Measurements from ENCODE around the gene MYT1. TPM values are rescaled to one million over a fixed set of nuclear protein-coding genes. Genes with fewer than 3 reads are reported as not detected.

MYT1 gene
- polyA plus RNA-seq, 1 experiment, result not detected

GRCh38 chr20:64156886-64157875 lies 7.1 kb upstream of the MYT1 start:
- TF ChIP-seq CTCF (IDR thresholded peaks at IDR 0.05; ENCODE audit: insufficient read depth, low read depth, low read length), result no peak
- CTCF ChIA-PET, result interaction anchor here (0.8 kb wide), 1 partner anchor 35 kb away, joined by 3 read pairs; no protein-coding TSS in a partner anchor
- POLR2A ChIA-PET, result no interaction called here

GRCh38 chr20:64157878-64158277 lies 6.4 kb upstream of the MYT1 start:
- POLR2A ChIA-PET, result no interaction called here
- CTCF ChIA-PET, result no interaction called here
- no peak overlapping the region for H3K4me3 ChIP-seq (ENCODE audit: low read depth, low read length)
- DNase-seq (ENCODE audit: low read depth), result no peak
- H3K27me3 ChIP-seq (ENCODE audit: control insufficient read depth, insufficient read depth, low read length), result peaks cover 19% of the 10 kb centered on the region
- TF ChIP-seq CTCF (IDR thresholded peaks at IDR 0.05; ENCODE audit: insufficient read depth, low read depth, low read length), result no peak
- H3K36me3 ChIP-seq (ENCODE audit: control insufficient read depth, insufficient read depth, low read length), result no peaks in the 10 kb centered on the region

More at GRCh38 chr20:64156886-64157875, 7.1 kb upstream of the MYT1 start:
- DNase-seq (ENCODE audit: low read depth), result no peak
- no peaks in the 10 kb centered on the region for H3K36me3 ChIP-seq (ENCODE audit: control insufficient read depth, insufficient read depth, low read length)
- no peak overlapping the region for H3K4me3 ChIP-seq (ENCODE audit: low read depth, low read length)
- peaks cover 14% of the 10 kb centered on the region for H3K27me3 ChIP-seq (ENCODE audit: control insufficient read depth, insufficient read depth, low read length)

GRCh38 chr20:64158346-64159285 lies 5.6 kb upstream of the MYT1 start:
- no peaks in the 10 kb centered on the region for H3K36me3 ChIP-seq (ENCODE audit: control insufficient read depth, insufficient read depth, low read length)
- no peak overlapping the region for H3K4me3 ChIP-seq (ENCODE audit: low read depth, low read length)
- CTCF ChIA-PET, result no interaction called here
- DNase-seq (ENCODE audit: low read depth), result no peak
- TF ChIP-seq CTCF (IDR thresholded peaks at IDR 0.05; ENCODE audit: insufficient read depth, low read depth, low read length), result no peak
- POLR2A ChIA-PET, result no interaction called here
- H3K27me3 ChIP-seq (ENCODE audit: control insufficient read depth, insufficient read depth, low read length), result peaks cover 22% of the 10 kb centered on the region

- H3K4me3 ChIP-seq (ENCODE audit: low read depth, low read length), result no peak overlapping the region
- H3K27me3 ChIP-seq (ENCODE audit: control insufficient read depth, insufficient read depth, low read length), result peaks cover 22% of the 10 kb centered on the region
- no peak for DNase-seq (ENCODE audit: low read depth)
- no peaks in the 10 kb centered on the region for H3K36me3 ChIP-seq (ENCODE audit: control insufficient read depth, insufficient read depth, low read length)
- POLR2A ChIA-PET, result no interaction called here
- CTCF ChIA-PET, result no interaction called here
- no peak for TF ChIP-seq CTCF (IDR thresholded peaks at IDR 0.05; ENCODE audit: insufficient read depth, low read depth, low read length)
Observed at GRCh38 chr20:64159286-64159680, 5.0 kb upstream of the MYT1 start.

- TF ChIP-seq CTCF (IDR thresholded peaks at IDR 0.05; ENCODE audit: insufficient read depth, low read depth, low read length), result no peak
- DNase-seq (ENCODE audit: low read depth), result no peak
- ChIA-PET POLR2A (no interaction called here), CTCF (no interaction called here)
- H3K4me3 ChIP-seq (ENCODE audit: low read depth, low read length), result no peak overlapping the region
- no peaks in the 10 kb centered on the region for H3K36me3 ChIP-seq (ENCODE audit: control insufficient read depth, insufficient read depth, low read length)
- peaks cover 22% of the 10 kb centered on the region for H3K27me3 ChIP-seq (ENCODE audit: control insufficient read depth, insufficient read depth, low read length)
Observed at GRCh38 chr20:64159711-64160110, 4.5 kb upstream of the MYT1 start.
